GM21825 (cell line): ENCODE results near the gene AGFG1.

Experiments
- ATAC-seq: cut with Tn5 transposase; IDR thresholded peaks from one replicate; pipeline ENCODE4 v1.9.1; 2021; ENCODE audit warnings: mild to moderate bottlenecking, moderate library complexity; ENCODE audit not compliant: unreplicated experiment

The AGFG1 gene, protein sequence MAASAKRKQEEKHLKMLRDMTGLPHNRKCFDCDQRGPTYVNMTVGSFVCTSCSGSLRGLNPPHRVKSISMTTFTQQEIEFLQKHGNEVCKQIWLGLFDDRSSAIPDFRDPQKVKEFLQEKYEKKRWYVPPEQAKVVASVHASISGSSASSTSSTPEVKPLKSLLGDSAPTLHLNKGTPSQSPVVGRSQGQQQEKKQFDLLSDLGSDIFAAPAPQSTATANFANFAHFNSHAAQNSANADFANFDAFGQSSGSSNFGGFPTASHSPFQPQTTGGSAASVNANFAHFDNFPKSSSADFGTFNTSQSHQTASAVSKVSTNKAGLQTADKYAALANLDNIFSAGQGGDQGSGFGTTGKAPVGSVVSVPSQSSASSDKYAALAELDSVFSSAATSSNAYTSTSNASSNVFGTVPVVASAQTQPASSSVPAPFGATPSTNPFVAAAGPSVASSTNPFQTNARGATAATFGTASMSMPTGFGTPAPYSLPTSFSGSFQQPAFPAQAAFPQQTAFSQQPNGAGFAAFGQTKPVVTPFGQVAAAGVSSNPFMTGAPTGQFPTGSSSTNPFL

DNA sequence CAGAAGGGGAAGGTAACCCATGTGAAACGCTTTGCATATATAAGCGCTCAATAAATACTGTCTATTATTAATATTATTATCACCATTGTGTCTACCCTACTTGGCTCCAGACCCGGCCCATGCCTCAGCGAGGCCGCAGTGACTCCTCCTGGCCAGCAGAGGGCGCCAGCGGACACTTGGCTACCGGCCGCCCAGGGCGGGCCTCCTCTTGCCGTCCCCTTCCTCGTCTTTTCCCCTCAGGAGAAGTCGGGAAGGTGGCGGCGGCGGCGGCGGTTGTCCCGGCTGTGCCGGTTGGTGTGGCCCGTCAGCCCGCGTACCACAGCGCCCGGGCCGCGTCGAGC, at the start of gene AGFG1:
Gene AGFG1, plus strand, starts transcription at position 233 of the 341 bp plus-strand sequence. CDS start 266 bp downstream, outside the sequence.
- peak; percentile 84 for ATAC-seq

GRCh38 chr2:227423656-227424499, 48.1 kb upstream of the AGFG1 start:
- no peak for ATAC-seq

GRCh38 chr2:227428731-227429285, 43.1 kb upstream of the AGFG1 start:
- no peak for ATAC-seq

GRCh38 chr2:227430639-227431038, 41.3 kb upstream of the AGFG1 start:
- no peak for ATAC-seq

DNA sequence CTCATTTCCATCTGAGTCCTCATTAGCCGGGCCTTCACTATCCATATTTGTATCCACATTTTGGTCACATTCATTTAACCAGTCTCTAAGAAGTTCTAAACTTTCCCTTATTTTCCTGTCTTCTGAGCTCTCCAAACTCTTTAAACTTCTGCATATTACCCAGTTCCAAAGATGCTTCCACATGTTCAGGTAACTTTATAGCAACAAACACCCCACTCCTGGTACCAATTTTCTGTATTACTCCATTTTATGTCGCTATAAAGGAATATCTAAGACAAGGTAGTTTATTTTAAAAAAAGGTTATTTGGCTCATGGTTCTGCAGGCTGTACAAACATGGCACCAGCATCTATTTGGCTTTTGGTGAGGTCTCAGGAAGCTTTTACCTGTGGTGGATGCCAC, 38.8 kb upstream of the AGFG1 start:
- no peak for ATAC-seq

DNA sequence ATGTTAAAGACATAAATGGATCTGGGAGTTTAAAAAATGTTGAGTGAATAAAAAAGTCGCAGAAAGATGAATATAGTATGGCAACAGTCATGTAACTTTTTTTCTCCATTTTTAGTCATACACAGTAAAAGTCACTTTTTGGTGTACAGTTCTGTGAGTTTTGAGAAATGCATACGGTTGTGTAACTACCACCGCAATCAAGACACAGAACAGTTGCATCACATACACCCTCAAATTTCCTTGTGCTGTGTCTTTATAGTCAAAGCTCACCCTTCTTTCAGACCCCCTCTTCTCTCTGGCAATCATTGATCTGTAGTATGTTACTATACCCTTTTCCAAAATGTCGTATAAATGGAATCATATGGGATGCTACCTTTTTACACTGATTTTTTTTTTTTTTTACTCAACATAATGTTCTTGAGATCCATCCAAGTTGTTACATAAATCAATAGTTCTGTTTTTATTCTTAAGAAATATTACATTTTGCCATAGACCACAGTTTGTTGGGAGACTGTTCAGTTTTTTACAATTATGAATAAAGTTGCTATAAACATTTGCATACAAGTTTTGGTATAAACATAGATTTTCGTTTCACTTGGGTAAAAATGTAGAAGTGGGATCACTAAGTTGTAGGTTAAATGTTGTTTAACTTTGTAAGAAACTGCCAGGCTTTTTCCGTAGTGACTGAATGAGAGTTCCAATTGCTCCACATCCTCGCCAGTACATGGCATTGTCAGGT, 35.4 kb upstream of the AGFG1 start:
- no peak for ATAC-seq

- no peak for ATAC-seq
Measured at GRCh38 chr2:227439214-227439613, 32.7 kb upstream of the AGFG1 start.

DNA sequence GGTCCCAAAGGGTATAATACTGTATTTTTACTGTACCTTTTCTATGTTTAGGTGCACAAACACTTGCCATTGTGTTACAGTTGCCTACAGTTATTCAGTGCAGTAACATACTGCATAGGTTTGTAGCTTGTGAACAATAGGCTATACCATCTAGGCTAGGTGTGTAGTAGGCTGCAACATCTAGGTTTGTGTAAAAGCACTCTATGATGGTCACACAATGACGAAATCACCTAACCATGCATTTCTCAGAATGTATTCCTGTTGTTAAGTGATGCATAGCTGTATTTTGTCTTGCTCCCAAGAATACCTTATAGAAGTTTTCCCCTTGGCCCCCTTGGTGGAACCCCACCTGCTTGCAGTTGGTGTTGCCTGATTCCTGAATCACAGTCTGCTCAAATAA, 29.3 kb upstream of the AGFG1 start:
- no peak for ATAC-seq

DNA sequence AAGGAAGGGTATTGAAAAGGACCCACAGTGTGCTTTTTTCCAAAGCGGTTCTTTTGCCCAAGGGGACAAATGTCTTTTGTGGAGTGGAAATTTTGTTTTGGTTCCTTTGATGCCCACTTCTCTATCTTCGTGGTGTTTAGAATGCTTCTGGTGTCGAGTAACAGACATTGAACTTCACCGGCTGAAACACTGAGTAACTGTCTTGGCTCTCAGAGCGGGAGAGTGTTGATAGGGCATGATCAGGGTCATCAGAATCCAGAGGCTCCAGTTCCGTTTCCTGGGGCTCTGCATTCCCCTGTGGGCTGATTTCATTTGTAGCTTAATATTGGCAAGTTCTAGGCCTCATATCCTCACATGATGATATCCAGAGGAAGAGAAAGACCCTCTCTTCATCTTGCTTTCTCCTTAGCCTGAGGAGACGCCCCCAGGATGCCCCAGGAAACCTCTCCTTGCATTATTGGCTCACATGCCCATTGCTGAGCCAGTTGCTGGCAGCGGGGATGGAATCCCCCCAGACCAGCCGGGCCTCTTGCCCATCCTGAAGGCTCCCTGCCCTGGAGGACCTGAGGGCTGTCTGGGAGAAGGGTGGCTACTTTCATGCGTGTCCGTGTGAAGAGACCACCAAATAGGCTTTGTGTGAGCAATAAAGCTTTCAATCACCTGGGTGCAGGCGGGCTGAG, 27.9 kb upstream of the AGFG1 start:
- no peak for ATAC-seq

- no peak for ATAC-seq
Measured at GRCh38 chr2:227447606-227448005, 24.4 kb upstream of the AGFG1 start.

DNA sequence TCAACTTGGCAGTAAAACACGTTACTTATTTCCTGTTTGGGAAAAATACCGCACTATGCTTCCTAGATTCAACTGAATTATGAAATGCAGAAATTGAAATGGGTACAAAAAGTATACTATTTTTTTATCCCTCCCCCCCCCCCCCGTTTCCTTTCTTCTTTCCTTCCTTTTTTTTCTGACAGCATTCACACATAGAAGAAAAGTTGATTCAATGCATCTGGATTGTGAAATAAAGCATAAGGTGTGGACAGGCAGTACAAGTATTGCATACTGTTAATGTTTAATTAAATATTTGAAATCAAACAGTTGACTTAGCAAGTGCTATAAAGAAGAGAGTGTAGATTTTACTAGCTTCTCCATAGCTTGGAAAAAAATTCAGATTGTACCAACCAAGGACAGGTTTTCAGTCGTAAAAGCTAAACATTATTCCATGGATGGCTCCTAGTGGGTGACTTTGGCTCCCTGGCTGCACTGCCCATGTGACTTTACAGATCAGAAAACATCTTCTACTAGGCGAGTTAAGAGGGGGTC, 21.6 kb upstream of the AGFG1 start:
- no peak for ATAC-seq

DNA sequence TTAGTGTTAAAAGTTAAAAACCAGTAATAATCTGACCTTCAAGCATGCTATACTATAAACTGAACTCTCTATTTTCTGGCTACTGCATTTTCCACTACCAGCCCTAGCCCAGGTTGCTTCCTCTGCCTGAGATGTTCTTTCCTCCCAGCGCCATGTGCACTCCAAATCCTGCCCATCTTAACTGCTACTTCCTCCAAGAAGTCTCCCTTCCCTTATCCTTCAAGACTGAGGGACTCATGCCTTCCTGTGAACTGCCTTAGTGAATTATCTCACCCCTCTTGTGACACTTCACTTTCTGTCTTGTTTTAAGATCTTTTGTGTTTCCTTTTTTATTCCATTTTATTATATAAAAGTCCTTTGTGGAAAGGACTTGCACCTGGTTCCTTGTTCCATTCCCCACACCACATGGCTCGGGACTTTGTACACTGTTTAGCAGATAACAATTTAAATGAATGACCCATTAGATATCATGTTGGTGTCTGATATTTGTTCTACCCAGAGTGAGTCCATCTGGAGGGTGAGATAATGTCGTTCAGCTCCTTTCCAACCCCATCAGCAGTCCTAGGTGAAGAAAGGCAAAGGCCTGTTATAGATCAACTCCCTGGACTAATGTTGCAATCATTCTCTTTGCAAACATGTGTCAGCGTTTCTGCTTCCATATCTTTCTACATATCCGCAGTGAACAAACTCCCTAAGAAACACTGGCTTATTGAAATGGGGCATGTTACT, 20.9 kb upstream of the AGFG1 start:
- ATAC-seq = no peak

DNA sequence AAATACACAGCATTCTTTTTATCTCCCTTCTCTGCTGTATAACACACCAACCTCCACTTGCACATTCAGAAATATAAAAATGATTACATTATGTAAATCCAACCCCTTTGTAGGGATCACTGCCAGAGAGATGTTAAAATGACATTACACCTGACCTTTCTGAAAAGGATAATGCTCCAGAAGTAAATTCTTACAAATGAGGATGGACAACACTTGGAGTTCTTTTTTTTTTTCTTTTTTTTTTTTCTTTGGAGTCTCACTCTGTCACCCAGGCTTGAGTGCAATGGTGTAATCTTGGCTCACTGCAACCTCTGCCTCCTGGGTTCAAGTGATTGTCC, 20.3 kb upstream of the AGFG1 start:
- ATAC-seq = no peak

DNA sequence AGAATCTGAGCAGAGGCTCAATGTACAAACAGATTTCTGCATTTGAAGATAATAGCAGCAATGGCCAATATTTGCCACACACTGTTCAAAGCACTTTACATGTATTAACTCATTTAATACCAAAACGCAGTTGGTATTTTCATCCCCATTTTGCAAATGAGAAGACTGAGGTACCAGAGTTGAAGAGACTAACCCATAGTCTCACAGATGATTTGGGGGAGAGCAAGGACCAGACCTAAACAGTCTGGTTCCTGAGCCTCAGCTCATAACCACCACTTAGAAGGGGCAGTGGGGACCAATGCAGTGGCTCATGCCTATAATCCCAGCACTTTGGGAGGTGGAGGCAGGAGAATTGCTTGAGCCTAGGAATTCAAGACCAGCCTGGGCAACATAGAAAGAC, 18.1 kb upstream of the AGFG1 start:
- ATAC-seq = no peak

DNA sequence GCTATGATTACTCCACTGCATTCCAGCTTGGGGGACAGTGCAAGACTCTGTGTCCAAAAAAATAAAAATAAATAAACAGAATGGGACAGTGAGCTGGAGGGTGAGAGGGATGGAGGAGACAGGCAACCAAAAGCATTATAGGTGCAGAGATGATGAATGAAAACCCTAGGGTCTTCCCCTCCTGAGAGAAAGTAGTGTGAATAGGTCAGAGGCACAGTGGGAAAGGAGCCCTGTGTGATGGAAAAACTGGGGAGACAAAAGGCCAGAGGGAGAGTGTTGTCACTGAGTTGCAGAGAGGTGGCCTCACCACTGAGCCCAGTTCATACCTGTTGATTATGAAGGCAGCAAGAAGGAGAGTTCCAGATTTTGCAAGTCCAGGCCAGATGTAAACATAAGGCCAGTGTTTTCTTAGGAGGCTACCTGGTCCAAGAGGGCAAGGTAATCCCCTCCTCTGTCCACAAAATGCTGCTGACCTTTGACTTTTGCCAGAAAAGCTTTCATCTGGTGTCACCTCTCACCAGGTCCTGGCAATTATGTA, 17.6 kb upstream of the AGFG1 start:
- ATAC-seq = no peak

DNA sequence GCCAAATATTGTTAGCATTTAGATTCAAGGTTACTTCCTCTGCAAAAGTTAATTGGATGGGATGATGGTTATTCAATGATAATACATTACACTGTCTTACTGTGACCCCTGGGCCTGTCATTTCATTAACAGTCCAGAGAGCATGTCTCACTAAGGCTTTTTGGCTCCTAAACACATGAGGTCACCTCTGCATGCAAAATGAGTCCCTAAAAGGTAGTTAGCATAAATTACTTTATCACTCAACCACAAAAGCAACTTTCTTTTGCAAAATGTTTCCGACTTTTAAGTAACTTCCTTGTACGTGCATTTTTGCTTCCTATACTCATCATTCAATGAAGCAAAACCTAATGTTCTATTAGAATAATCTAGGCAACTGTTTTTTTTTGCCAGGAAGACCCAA, 16.8 kb upstream of the AGFG1 start:
- ATAC-seq = no peak

GRCh38 chr2:227456102-227456501, 15.9 kb upstream of the AGFG1 start:
- ATAC-seq = no peak

DNA sequence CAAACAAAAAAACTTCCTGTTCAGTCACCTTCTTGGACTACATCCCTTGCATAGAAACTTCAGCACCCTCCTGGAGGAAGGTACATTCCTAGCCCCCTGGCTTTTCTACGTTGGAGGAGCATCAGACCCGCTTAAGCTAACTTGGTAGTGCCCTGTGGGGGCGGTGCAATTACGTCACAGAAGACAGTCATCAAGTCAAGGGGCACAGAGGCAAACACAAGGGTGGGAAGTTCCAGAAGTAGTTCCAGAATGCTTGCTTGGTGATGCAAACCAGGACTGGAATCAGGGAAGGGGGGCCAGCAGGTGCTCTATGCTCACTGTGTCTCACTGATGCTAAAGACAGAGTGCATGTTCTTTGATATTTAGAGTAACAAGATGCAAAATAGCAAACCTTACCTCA, 15.2 kb upstream of the AGFG1 start:
- no peak for ATAC-seq

DNA sequence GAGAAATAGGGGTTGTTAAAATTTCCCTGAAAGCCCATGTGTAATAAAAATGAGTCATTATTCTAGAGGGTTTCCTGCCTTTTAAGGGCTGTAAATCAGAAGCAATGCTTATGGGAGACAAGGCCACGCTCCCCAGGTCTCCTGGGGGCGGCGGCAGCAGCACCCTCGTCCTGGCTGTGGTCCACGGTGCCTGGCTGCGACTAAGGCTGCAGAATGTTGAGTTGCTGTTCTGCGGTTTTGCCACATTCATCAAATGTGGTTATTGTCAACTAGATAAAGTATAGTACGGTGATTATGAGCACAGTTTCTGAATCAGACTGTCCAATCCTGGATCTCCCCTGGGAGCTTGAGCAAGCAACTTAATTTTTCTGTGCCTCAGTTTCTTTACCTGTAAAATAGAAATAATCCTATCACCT, 11.9 kb upstream of the AGFG1 start:
- ATAC-seq = peak; percentile 35
